Testis (tissue), 3 donors: ENCODE measurements around the gene LGALSL. TPM values are rescaled to one million over a fixed set of nuclear protein-coding genes. Genes with fewer than 3 reads are reported as not detected.

Experiments
- DNase-seq: peaks from one replicate; pipeline ENCODE4 v3.0.0-alpha.2; 2019
- H3K27ac ChIP-seq, 2 donors: fragments of 200-600 bp; sonication (generic); one replicate each; pipeline ENCODE4 v1.5.1; 2019
- H3K27me3 ChIP-seq: fragments of 200-600 bp; sonication (generic); one replicate; pipeline ENCODE4 v1.5.1; 2019
- H3K36me3 ChIP-seq: fragments of 200-600 bp; sonication (generic); one replicate; pipeline ENCODE4 v1.5.1; 2017; ENCODE audit warnings: low read depth; ENCODE audit errors: missing control alignments
- H3K4me1 ChIP-seq: fragments of 200-600 bp; sonication (generic); one replicate; pipeline ENCODE4 v1.5.1; 2019
- H3K4me3 ChIP-seq, 2 donors: fragments of 200-600 bp; sonication (generic); one replicate each; pipeline ENCODE4 v1.5.1; 2017 to 2019
- H3K9me3 ChIP-seq: fragments of 200-600 bp; sonication (generic); one replicate; pipeline ENCODE4 v1.5.1; 2017
- POLR2A ChIP-seq: fragments of 450-650 bp; IDR thresholded peaks from one replicate; pipeline ENCODE4 v1.6.1; 2017; ENCODE audit warnings: antibody characterized with exemption, mild to moderate bottlenecking, moderate library complexity
- WGBS, 2 donors: methylation state at CpG; one replicate each; pipeline ENCODE4 v1.1.5; 2018; 5-methylcytosine and 5-hydroxymethylcytosine counted together
- intact Hi-C: fragments of 100-400 bp; cut with DNase I; formaldehyde crosslinking; loops from one replicate; pipeline ENCODE4 v1.15.1; 2023; ENCODE audit warnings: low total_unique reads
- polyA plus RNA-seq: library from polyadenylated mRNA; stranded (reverse); fragments of 350-450 nt; fragmentation: Illumina TruSeq; extraction: RNeasy Lipid Tissue Mini Kit (QIAGEN cat#74804); gene quantifications from one replicate; pipeline ENCODE4 v1.2.3, GENCODE V29; 2014; ENCODE audit warnings: low read depth, low replicate concordance; ENCODE audit not compliant: insufficient read depth
- total RNA-seq, 2 donors: library from RNA; depleted of rRNA; stranded (reverse); fragments of >200 nt; gene quantifications; one replicate each; pipeline ENCODE4 v1.2.3, GENCODE V29; 2016
- TF ChIP-seq, protein P1 (sequence below), 3 experiments: fragments of 450-650 bp in 2 of 3; fragments of 200-600 bp in 1 of 3; sonication (generic) in 1 of 3; IDR thresholded peaks; one replicate each; pipeline ENCODE4 v1.5.1; 2016 to 2019; ENCODE audit warnings: antibody characterized with exemption in 3 of 3, mild to moderate bottlenecking in 2 of 3, moderate library complexity in 1 of 3

Gene LGALSL
- total and polyA plus RNA-seq, 3 donors from 2014 or later: 10.8 to 13.4 (median 11.3) TPM

DNA sequence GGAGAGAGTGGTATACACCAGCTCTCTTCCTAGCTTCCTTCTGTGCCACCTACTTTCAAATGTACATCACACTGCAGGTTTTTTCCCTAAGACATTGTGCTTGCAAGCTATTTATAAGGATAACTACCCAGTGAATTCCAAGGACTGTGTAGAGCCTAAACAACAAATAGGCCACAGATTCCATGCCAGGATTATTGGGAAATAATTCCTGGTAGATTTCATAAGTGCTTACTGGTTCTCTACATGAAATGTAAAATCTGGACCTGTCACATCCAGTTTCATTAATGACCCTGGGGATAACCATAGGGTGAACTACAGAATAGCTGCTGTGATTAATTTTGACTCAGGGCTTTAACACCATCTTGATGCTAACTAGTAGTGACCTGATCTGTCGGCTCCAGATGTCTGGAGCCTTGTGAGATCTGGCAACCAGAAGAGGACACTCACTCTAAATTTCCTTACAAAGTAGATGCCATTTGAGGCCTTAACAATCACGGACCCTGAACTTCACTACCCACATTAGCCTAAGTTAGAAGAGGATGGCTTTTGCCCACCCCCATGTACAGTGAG, 34.3 kb upstream of the LGALSL start:
- H3K36me3 ChIP-seq: no peaks in the 10 kb centered on the region
- no peaks in the 10 kb centered on the region for H3K9me3 ChIP-seq
- H3K4me1 ChIP-seq: no peaks in the 10 kb centered on the region
- H3K27ac ChIP-seq: no peak overlapping the region
- intact Hi-C loops: no loop called here
- WGBS, 2 donors: 88 to 92% methylated on average over 2 of the region's 2 CpGs
- TF ChIP-seq, protein P1, sequence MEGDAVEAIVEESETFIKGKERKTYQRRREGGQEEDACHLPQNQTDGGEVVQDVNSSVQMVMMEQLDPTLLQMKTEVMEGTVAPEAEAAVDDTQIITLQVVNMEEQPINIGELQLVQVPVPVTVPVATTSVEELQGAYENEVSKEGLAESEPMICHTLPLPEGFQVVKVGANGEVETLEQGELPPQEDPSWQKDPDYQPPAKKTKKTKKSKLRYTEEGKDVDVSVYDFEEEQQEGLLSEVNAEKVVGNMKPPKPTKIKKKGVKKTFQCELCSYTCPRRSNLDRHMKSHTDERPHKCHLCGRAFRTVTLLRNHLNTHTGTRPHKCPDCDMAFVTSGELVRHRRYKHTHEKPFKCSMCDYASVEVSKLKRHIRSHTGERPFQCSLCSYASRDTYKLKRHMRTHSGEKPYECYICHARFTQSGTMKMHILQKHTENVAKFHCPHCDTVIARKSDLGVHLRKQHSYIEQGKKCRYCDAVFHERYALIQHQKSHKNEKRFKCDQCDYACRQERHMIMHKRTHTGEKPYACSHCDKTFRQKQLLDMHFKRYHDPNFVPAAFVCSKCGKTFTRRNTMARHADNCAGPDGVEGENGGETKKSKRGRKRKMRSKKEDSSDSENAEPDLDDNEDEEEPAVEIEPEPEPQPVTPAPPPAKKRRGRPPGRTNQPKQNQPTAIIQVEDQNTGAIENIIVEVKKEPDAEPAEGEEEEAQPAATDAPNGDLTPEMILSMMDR (IDR thresholded peaks at IDR 0.05): no peak
- TF ChIP-seq POLR2A: no peak
- no peak for DNase-seq
- no peaks in the 10 kb centered on the region for H3K27me3 ChIP-seq
- H3K4me3 ChIP-seq: no peak overlapping the region

DNA sequence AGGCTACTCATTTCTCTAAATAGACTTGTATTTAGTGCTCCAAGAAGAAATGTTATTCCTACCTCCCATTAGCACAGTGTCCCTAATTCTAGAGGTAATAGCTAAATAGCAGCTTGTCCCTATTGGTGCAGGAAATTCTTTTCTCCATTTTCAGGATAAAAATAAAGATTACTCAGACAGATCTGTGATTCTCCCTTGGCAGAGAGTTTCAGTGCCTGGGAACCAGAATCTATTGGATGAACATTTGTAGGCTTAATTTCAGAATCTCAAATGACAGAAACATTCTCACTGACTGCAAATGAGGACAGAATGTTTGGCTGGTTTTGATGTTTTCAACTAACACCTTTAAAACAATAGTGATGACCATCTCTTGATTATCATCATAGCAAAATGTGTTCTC, 33.3 kb upstream of the LGALSL start:
- H3K9me3 ChIP-seq: no peaks in the 10 kb centered on the region
- intact Hi-C loops: no loop called here
- H3K27me3 ChIP-seq: no peaks in the 10 kb centered on the region
- no peak for TF ChIP-seq POLR2A
- TF ChIP-seq, protein P1 (IDR thresholded peaks at IDR 0.05): no peak
- H3K4me3 ChIP-seq: no peak overlapping the region
- no peak for DNase-seq
- no peak overlapping the region for H3K27ac ChIP-seq
- H3K4me1 ChIP-seq: no peaks in the 10 kb centered on the region
- H3K36me3 ChIP-seq: no peaks in the 10 kb centered on the region

DNA sequence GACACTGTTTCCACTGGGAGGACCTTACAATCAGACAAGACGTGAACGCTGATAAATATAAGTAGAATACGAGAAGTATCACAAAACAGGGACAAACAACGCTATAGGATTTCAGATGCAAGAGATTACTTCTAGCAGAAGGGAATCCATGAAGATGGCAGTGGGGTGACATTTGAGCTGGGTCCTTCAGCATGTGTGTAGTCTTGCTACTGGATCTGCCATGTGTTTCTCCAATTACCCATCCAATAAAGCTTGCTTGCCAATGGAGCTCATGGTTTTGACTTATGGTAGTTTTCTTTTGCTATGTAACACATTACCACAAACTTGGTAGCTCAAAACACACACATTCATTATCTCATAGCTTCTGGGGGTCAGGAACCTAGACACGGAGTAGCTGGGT, 32.8 kb upstream of the LGALSL start:
- no peaks in the 10 kb centered on the region for H3K36me3 ChIP-seq
- TF ChIP-seq POLR2A: no peak
- TF ChIP-seq, protein P1 (IDR thresholded peaks at IDR 0.05): no peak
- intact Hi-C loops: no loop called here
- DNase-seq: no peak
- no peaks in the 10 kb centered on the region for H3K9me3 ChIP-seq
- no peaks in the 10 kb centered on the region for H3K4me1 ChIP-seq
- H3K27me3 ChIP-seq: no peaks in the 10 kb centered on the region
- no peak overlapping the region for H3K27ac ChIP-seq
- 92 to 97% methylated on average over 5 of the region's 5 CpGs for WGBS, 2 donors
- H3K4me3 ChIP-seq: no peak overlapping the region

DNA sequence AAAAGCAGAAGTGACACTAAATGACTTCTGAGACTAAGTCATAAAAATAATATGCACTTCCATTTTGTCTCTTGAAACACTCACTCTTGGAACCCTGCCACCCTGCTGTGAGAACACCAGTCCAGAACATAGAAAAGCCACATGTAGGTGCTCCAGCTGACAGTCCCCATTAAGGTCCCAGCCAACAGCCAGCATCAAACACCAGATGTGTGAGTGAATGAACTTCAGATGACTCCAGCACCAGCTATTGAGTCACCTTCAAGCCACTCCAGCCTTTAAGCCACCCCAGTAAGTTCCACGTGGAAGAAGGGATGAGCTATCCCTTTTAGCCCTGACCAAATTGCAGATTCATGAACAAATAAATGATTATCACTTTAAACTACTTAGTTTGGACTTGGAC, 31.5 kb upstream of the LGALSL start:
- WGBS, 2 donors: 70 to 73% methylated on average over 1 of the region's 1 CpG
- H3K27me3 ChIP-seq: no peaks in the 10 kb centered on the region
- intact Hi-C loops: no loop called here
- TF ChIP-seq POLR2A: no peak
- TF ChIP-seq, protein P1 (IDR thresholded peaks at IDR 0.05): no peak
- no peak for DNase-seq
- no peaks in the 10 kb centered on the region for H3K9me3 ChIP-seq
- no peak overlapping the region for H3K27ac ChIP-seq
- H3K4me3 ChIP-seq: no peak overlapping the region
- H3K36me3 ChIP-seq: no peaks in the 10 kb centered on the region
- no peaks in the 10 kb centered on the region for H3K4me1 ChIP-seq

DNA sequence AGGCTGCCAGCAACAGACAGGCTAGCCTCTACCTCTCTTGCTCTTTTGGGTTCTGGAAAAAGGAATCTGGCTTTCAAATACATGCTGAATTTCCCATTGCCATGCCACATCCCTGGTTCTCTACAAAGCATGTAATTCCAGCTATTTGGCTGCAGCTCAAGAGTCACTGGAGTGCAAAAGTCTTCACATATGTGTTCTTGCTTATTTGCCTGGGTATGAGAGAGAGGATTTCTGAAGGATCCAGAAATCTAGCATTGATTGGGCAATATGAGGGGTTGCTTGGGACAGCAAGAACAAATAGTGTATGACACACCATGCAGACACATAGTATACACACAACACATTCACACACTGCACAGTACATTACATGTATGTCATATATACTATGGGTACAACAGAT, 30.7 kb upstream of the LGALSL start:
- Histone ChIP-seq H3K27ac (no peak overlapping the region), H3K27me3 (no peaks in the 10 kb centered on the region), H3K9me3 (no peaks in the 10 kb centered on the region), H3K4me1 (no peaks in the 10 kb centered on the region), H3K4me3 (no peak overlapping the region), H3K36me3 (no peaks in the 10 kb centered on the region)
- DNase-seq: no peak
- TF ChIP-seq, protein P1 (IDR thresholded peaks at IDR 0.05): no peak
- TF ChIP-seq POLR2A: no peak
- intact Hi-C loops: no loop called here
